Dedifferentiated amniotic fluid mesenchymal stem cell (primary cell): ENCODE measurements around the gene RNF214.

Experiments used
- DNase-seq: peaks from one replicate; pipeline ENCODE4 v3.0.0-alpha.2; 2016; ENCODE audit errors: extremely low spot score

Gene RNF214

GRCh38 chr11:117282956-117283355 is 50.5 kb downstream of the RNF214 start:
- no peak for DNase-seq

GRCh38 chr11:117284053-117284452 is 51.6 kb downstream of the RNF214 start:
- no peak for DNase-seq

GRCh38 chr11:117286588-117286987 is 54.1 kb downstream of the RNF214 start:
- DNase-seq = no peak

GRCh38 chr11:117287668-117288067 is 55.2 kb downstream of the RNF214 start:
- DNase-seq = no peak

- DNase-seq = no peak
Observed at GRCh38 chr11:117289795-117290194, 57.3 kb downstream of the RNF214 start.

GRCh38 chr11:117290809-117291396 is 58.4 kb downstream of the RNF214 start, which contains the start of gene BACE1-AS:
Gene BACE1-AS, plus strand, starts transcription at chr11:117291346.
- no peak for DNase-seq

GRCh38 chr11:117292616-117293015 is 60.1 kb downstream of the RNF214 start:
- no peak for DNase-seq

- DNase-seq = no peak
Observed at GRCh38 chr11:117295438-117296137, 63.1 kb downstream of the RNF214 start.

GRCh38 chr11:117296881-117297280 is 64.4 kb downstream of the RNF214 start:
- no peak for DNase-seq

GRCh38 chr11:117298195-117298594 is 65.7 kb downstream of the RNF214 start:
- DNase-seq = no peak

GRCh38 chr11:117299351-117300282 is 67.1 kb downstream of the RNF214 start:
- DNase-seq = no peak

GRCh38 chr11:117300283-117300663 is 67.8 kb downstream of the RNF214 start:
- DNase-seq = no peak

- no peak for DNase-seq
Observed at GRCh38 chr11:117300773-117301172, 68.3 kb downstream of the RNF214 start.

- no peak for DNase-seq
Observed at GRCh38 chr11:117302228-117302627, 69.8 kb downstream of the RNF214 start.

GRCh38 chr11:117303101-117303500 is 70.6 kb downstream of the RNF214 start:
- no peak for DNase-seq

- no peak for DNase-seq
Observed at GRCh38 chr11:117303646-117304315, 71.3 kb downstream of the RNF214 start.

- no peak for DNase-seq
Observed at GRCh38 chr11:117305145-117305544, 72.7 kb downstream of the RNF214 start.

GRCh38 chr11:117309310-117309709 is 76.8 kb downstream of the RNF214 start:
- DNase-seq = no peak

- no peak for DNase-seq
Observed at GRCh38 chr11:117313091-117313490, 80.6 kb downstream of the RNF214 start.

- no peak for DNase-seq
Observed at GRCh38 chr11:117313828-117314768, 81.6 kb downstream of the RNF214 start.

GRCh38 chr11:117314840-117315239 is 82.4 kb downstream of the RNF214 start:
- DNase-seq = no peak
